8988T (cell line): Measurements from ENCODE around the gene QKI.
"Not testable (repeated sequence)": the region's sequence is repeated elsewhere in the genome, so short reads cannot be mapped to it uniquely, and the experiment has no call there.

Experiments used
- DNase-seq: peaks from one replicate; pipeline ENCODE4 v3.0.0; 2011

The QKI gene

GRCh38 chr6:163586888-163587287, 172.4 kb downstream of the QKI start:
- DNase-seq = no peak

- no peak for DNase-seq
Observed at GRCh38 chr6:163588220-163588919, 173.9 kb downstream of the QKI start.

DNA sequence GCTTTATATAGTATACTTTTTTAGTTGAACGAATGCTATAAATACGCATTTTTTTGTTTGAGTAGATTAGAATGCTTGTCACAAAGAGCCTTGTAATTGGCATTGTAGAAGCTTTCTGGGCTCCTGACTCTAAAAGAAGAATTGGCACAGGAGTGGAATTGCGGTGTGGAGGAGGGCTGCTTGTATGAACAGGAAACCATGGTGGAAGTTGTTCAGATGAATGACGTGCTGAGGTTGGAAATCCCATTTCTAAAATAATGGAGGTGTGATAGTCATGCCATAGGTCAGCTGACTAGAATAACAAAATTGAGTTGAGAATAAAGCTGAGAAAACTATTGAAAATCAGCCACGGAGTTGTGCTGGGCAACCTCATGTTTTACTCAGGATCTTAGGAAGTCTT, 174.9 kb downstream of the QKI start:
- no peak for DNase-seq

DNA sequence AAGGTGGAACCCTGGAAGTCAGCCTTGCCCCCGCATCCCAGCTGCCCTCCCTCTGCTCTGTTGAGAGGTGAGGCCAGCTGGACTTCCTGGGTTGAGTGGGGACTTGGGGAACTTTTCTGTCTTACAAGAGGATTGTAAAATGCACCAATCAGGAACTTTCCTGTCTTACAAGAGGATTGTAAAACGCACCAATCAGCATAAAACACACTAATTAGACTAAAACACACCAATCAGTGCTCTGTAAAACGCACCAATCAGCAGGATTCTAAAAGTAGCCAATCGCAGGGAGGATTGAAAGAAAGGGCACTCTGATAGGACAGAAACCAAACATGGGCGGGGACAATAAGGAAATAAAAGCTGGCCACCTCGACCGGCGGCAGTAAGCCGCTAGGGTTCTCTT, 175.6 kb downstream of the QKI start:
- DNase-seq = not testable (repeated sequence)

DNA sequence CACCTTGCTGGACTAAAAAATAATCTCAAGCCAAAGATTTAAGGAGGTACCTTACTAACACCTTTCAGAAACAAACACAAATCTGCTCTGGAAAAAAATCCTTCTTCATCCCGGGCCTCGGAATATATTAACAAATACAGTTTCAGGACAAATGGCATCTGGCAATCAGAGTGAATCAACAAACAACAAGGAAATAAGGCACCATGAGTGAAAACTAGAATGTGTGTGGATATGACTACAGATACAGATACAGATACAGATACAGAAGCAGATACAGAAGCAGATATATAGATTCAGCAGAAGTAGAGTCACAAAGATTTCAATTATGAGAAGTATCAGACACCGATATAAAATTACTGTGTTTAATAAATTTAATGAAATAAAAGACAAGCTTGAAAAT, 178.4 kb downstream of the QKI start:
- no peak for DNase-seq

GRCh38 chr6:163596174-163596573, 181.7 kb downstream of the QKI start:
- no peak for DNase-seq

GRCh38 chr6:163599136-163599535, 184.6 kb downstream of the QKI start:
- no peak for DNase-seq

DNA sequence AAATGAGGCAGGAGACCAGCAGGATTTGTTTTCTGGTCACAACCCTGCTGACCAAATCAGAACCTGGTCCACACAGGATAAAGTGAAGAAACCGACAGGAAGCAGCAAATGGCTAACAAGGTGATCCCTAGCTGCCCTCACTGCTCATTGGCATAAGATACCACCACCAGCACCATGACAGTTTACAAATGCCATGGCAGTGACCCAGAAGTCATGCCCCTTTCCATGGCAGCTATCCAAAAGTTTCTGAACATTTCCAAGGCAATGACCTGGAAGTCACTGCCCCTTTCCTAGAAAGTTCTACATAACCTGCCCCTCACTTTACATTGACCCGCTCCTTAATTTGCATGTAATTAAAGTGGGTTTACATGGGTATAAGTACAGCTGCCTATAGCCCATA, 185.2 kb downstream of the QKI start:
- no peak for DNase-seq

DNA sequence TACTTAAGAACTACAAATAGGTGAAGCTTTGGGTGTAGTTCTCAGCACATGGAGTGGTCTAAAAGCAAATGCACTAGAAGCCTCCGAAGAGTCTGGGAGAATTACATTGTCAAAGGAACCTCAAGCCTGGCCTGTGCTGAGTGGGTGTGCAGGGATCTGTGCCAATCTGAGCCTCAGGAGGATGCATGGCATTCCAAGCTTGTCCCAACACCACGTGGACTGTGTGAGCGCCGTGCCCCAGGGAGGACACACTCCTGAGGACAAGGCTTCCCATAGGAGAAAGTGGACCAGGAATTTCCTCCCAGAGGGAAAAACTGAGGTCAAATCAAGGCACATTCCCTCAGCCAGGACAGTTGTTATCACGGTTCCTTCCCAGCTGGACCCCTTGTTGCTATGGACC, 185.8 kb downstream of the QKI start:
- DNase-seq = no peak

DNA sequence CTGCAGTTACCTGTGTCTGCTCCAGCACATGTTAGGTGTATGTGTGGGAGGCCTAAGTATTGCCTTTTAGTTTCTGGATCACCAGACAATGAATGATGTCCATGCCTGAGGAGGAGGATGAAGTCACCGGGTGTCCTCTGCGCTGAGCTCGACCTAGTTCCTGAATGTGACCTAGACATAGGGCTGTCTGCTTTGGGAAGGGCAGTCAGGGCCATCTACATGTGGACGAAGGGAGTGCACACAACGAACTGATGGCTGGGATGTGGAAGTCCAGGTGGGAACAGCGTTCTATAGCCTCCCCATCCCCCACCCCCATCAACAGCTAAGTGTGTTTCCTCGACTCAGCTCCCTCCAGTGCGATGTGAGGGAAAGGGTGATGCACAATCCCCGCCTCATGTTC, 186.3 kb downstream of the QKI start:
- no peak for DNase-seq

GRCh38 chr6:163602851-163603250, 188.3 kb downstream of the QKI start:
- no peak for DNase-seq

DNA sequence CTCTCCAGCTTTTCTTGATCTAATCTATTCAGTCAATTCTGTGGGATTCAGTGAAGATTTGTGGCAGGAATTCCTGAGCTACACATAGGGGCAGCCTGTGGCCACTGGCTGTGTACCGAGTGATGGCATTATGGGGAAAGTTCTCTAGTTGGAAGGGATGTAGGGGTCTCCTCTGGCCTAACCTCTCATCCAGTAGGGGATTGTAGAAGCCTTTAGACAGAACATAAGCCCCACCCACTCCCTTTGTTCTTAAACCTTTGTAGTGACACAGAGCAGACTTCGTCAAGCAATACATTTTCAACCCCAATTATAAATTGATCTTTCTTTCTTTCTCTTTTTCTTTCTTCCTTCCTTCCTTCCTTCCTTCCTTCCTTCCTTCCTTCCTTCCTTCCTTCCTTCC, 188.9 kb downstream of the QKI start:
- no peak for DNase-seq

DNA sequence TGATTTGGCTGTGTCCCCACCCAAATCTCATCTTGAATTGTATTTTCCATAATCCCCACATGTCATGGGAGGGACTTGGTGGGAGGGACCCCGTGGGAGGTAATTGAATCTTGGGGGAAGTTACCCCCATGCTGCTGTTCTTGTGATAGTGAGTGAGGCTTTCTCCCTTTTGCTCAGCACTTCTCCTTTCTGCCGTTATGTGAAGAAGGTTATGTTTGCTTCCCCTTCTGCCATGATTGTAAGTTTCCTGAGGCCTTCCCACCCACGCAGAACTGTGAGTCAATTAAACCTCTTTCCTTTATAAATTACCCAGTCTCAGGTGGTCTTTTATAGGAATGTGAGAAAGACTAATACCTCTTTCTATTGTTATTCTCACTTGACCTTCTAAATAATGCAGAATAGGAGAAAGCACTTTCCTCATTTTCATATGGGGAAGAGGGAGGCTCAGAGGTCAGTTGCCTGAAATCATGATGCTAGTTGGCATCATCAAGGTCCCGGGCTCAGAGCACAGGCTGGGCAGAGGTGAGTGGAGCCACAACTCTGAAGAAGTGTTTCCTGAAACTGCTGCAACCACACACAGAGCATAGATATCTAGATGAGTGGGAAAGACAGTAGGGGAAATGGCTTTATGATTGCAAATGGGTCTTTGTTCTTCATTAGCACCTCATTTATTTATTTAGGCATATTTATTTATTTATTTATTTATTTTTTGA, 191.0 kb downstream of the QKI start:
- DNase-seq = no peak

DNA sequence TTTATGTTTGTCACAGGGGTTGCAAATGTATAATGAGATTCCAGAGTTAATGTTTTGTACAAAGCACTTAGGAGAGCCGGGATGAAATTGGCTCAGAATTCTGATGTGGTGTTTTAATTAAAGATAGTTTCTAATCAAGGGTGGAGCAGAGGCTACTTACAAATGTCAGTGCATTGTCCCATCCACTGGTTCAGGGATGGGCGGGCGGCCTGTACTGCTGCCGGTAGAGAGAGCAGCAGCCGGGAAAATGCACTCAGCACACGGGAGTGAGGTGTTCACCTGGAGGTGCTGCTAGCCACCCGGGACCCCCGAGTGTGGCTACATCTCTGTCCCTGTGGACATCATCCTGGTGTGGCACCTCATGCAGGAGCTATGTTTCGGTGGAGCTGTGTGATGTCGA, 193.3 kb downstream of the QKI start:
- DNase-seq = no peak

GRCh38 chr6:163608204-163608644, 193.7 kb downstream of the QKI start:
- DNase-seq = no peak

DNA sequence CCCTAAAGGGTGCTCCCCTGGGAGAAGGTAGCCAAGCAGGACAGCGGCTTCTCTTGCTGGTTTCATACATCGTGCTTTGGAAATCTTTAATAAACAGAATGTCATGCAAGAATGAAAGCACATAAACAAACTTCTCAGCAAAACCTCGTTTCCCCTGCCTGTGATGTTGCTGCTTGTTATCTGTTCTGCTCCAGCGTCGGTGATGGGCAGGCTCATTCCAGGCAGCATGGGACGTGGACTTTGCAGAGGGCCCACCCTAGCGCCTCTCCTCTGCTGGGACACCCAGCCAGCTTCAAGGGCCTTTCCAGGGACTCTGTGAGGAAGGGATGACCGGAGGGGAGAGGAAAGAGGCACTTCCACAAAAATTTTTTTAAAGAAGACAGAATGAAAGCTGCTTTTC, 197.7 kb downstream of the QKI start:
- no peak for DNase-seq

DNA sequence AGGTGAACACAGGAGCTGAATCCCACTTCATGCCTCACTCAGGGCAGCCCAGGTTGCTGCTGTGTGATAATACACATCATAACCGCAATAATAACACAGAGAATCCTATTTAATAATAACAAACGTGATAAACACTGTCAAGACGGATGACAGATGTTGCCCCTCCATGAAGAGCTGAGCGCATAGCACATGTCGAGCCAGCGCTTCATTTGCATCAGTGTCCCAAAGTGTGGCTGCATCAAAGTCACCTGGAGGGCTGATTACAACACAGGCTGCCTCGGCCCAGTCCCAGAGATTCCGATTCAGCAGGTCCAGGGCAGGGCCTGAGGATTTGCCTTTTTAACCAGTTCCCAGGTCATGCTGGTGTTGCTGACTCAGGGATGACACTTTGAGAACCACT, 198.5 kb downstream of the QKI start:
- DNase-seq = no peak

- DNase-seq = no peak
Observed at GRCh38 chr6:163613668-163614067, 199.2 kb downstream of the QKI start.

DNA sequence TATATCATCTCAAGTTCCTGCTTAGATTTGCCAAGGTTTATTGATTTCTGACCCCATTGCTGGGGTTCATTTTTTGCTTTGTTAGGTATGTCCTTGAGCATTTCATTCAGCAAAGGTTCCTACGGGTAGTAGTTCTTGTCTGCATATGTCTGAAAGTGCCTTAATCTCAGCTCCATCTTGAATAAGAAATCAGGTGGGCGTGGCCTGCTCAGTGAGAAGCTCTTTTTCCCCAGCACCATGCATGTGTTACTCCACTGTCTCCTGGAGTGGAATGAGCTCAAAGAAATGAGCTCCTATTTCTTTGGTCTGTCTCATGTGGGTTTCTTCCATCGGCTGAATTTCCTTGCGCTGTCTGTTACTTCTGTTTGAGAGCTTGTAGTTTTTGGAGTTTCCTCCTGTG, 201.9 kb downstream of the QKI start:
- DNase-seq = no peak

GRCh38 chr6:163617549-163617948, 203.0 kb downstream of the QKI start:
- DNase-seq = no peak

GRCh38 chr6:163620101-163620500, 205.6 kb downstream of the QKI start:
- no peak for DNase-seq

GRCh38 chr6:163620670-163621330, 206.3 kb downstream of the QKI start:
- DNase-seq = no peak

GRCh38 chr6:163625265-163625664, 210.7 kb downstream of the QKI start:
- no peak for DNase-seq
